Loucy (cell line): ENCODE results near the gene TK1.

Experiments used
- EZH2phosphoT487 ChIP-seq: fragments of 200-600 bp; IDR thresholded peaks from 2 replicates; pipeline ENCODE4 v1.6.1; 2018; ENCODE audit warnings: antibody characterized with exemption, mild to moderate bottlenecking, moderate library complexity, borderline replicate concordance
- TF ChIP-seq, protein P1 (sequence below): fragments of 200-600 bp; sonication (generic); conservative IDR thresholded peaks from 2 replicates; pipeline ENCODE4 v1.5.1; 2014; ENCODE audit warnings: mild to moderate bottlenecking, antibody characterized with exemption, low read length

DNA sequence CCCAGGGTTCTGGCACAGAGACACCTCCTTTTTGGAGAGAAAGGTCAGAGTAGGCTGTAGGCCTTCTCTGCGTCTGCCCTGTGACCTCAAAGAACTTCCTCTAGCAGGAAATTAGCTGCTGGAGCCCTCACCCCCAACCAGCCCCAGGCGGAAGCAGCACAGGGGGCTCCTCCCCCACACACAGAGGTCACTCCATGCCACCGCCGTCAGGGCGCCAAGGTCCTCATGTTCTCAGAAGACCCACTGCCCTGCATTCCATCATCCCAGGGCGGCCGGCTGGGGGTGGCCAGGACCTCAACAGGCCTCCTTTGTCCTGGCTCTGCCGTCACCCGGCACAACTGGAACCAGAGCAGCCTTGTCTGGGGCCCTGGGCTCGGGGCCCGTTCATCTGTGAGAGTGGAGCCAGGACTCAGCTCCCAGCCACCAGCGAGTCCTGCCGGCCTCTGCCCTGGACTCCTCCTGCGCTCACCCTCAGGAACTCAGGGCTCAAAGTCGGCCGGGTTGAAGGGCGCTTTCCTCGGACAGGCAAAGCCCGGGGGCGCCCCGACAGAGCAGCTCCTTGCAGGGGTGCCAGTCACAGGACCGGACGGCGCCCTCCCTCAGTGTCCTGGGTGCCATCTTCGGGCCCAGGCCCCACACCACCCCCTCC, 59.5 kb downstream of the TK1 start:
- TF ChIP-seq, protein P1, sequence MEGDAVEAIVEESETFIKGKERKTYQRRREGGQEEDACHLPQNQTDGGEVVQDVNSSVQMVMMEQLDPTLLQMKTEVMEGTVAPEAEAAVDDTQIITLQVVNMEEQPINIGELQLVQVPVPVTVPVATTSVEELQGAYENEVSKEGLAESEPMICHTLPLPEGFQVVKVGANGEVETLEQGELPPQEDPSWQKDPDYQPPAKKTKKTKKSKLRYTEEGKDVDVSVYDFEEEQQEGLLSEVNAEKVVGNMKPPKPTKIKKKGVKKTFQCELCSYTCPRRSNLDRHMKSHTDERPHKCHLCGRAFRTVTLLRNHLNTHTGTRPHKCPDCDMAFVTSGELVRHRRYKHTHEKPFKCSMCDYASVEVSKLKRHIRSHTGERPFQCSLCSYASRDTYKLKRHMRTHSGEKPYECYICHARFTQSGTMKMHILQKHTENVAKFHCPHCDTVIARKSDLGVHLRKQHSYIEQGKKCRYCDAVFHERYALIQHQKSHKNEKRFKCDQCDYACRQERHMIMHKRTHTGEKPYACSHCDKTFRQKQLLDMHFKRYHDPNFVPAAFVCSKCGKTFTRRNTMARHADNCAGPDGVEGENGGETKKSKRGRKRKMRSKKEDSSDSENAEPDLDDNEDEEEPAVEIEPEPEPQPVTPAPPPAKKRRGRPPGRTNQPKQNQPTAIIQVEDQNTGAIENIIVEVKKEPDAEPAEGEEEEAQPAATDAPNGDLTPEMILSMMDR = no peak
- TF ChIP-seq EZH2phosphoT487 = no peak
